Heart left ventricle (tissue), 13 donors: ENCODE measurements around the gene NMRK2.

Source experiments
- CTCF ChIP-seq, 12 donors: fragments of 200-600 bp; sonication (generic) in 4 of 12; IDR thresholded peaks; one replicate each; pipeline versions ENCODE4 v1.5.0 to v1.8.0; 2018 to 2022; ENCODE audit warnings: antibody characterized with exemption in 12 of 12, mild to moderate bottlenecking in 5 of 12
- POLR2A ChIP-seq, 2 donors: fragments of 450-650 bp; IDR thresholded peaks; one replicate each; pipeline ENCODE4 v1.6.1; 2017; ENCODE audit warnings: antibody characterized with exemption in 2 of 2, mild to moderate bottlenecking in 2 of 2, moderate library complexity in 2 of 2
- donor health status: ischemic (EF 13 %, LVEDD 7.1; RV severe dilation, severe dysfunction).
- donor health status: DM: no; HTN: yes; CAD: no.
- donor health status: DM: no; HTN: no; CAD: no.
- donor health status: ischemic (EF 25% LVEDD 6.9; RV normal size, moderate dysfunction).
- donor health status: ischemic (EF 25% LVEDD 5.7; RV mildly dilated, moderate dysfunction).
- donor health status: ischemic (EF 35%, LVEDD 5.7; RV mildly dilated, moderate dysfunction).
- donor health status: nonischemic (EF 11% LVEDD 7.7; RV severe dilation, severe dysfunction).
- donor health status: DM: yes; HTN: yes; CAD: no.
- donor health status: PGD.
- donor health status: ischemic (EF 29% LVEDD 5.4; RV normal size, mild dysfunction).
- donor health status: nonischemic (EF 23%, LVEDD 6.1; RV moderate dilation, normal function).

- TF ChIP-seq CTCF (IDR thresholded peaks at IDR 0.05) (no peak), POLR2A (IDR thresholded peaks at IDR 0.05) (no peak)
These were observed 57.9 kb downstream of the NMRK2 start for GRCh38 chr19:3990815-3991117.
